Progenitor cell of endocrine pancreas (in vitro differentiated cells): ENCODE measurements around the gene DENND5B. TPM values are rescaled to one million over a fixed set of nuclear protein-coding genes. Genes with fewer than 3 reads are reported as not detected.
A peak's percentile ranks its signal among the peaks of the same experiment; 100 is the strongest.
"Not testable (repeated sequence)": the region's sequence is repeated elsewhere in the genome, so short reads cannot be mapped to it uniquely, and the experiment has no call there.

Source experiments
- DNase-seq: peaks from one replicate; pipeline ENCODE4 v3.0.0; 2021; ENCODE audit warnings: low spot score; ENCODE audit not compliant: unreplicated experiment
- H3K27ac Mint-ChIP-seq: 2 replicates; pipeline ENCODE4 v1.8.0; 2021; ENCODE audit warnings: mild to moderate bottlenecking, moderate library complexity, mixed read lengths
- H3K27me3 Mint-ChIP-seq: 2 replicates; pipeline ENCODE4 v1.8.0; 2021; ENCODE audit warnings: mixed read lengths
- H3K36me3 Mint-ChIP-seq: 2 replicates; pipeline ENCODE4 v1.8.0; 2022; ENCODE audit warnings: mixed read lengths; ENCODE audit not compliant: insufficient read depth
- H3K4me1 Mint-ChIP-seq: 2 replicates; pipeline ENCODE4 v1.8.0; 2021; ENCODE audit warnings: low read depth, mixed read lengths
- H3K4me3 Mint-ChIP-seq: 2 replicates; pipeline ENCODE4 v1.8.0; 2021; ENCODE audit warnings: low read depth, mild to moderate bottlenecking, moderate library complexity, mixed read lengths
- H3K9me3 Mint-ChIP-seq: 2 replicates; pipeline ENCODE4 v1.8.0; 2021; ENCODE audit warnings: low read depth, mixed read lengths
- total RNA-seq: library from RNA; stranded (reverse); gene quantifications from 2 replicates; pipeline ENCODE4 v1.2.1, GENCODE V29; 2021
- TF ChIP-seq, protein P1 (sequence below): fragments of 200-600 bp; sonication (generic); IDR thresholded peaks from one replicate; pipeline ENCODE4 v1.5.0; 2021; ENCODE audit warnings: antibody characterized with exemption, mild to moderate bottlenecking; ENCODE audit not compliant: unreplicated experiment

The DENND5B gene
- total RNA-seq, 1 donor from 2014 or later: 35.0 TPM

DNA sequence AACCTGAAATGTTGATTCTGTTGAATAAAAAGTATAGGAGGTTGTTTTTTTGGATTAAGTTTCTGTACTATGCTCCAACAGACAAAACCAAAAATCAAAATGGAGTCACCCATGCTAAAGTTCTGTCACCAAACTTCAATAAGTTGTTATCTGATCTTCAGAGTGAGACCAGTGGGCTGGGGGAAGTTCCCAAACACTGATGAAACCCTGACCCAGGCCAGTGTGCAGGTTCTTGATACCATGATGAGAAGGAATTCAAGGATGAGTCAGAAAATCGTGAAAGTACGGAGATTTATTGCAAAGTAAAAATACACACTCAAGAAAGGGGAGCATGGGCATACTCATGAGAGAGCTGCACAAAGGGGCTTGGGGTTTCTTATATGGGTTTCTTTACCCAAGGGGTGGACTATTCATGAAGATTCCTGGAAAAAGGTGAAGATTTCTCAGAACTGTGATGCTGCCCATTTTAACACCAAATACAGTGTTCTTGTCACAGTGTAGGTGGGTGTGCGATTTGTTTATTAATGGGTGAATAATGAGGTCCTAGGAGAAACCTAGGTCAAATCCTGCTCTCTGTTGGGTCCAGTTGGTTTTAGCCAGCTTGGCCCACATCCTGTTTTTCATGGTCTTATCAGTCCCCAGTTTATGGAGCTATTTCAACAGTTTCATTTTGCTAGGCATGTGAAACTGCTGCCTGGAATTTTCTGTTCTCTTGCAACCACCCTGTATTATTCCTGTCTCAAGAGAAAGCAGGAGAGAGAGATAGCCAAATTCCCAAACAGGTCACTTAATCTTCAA, 27.5 kb upstream of the DENND5B start:
- no peak for DNase-seq
- Mint-ChIP-seq H3K27me3 (no peaks in the 10 kb centered on the region), H3K4me3 (no peak overlapping the region), H3K4me1 (peaks cover 7% of the 10 kb centered on the region), H3K27ac (no peak overlapping the region), H3K9me3 (peaks cover 6% of the 10 kb centered on the region), H3K36me3 (no peaks in the 10 kb centered on the region)
- TF ChIP-seq, protein P1, sequence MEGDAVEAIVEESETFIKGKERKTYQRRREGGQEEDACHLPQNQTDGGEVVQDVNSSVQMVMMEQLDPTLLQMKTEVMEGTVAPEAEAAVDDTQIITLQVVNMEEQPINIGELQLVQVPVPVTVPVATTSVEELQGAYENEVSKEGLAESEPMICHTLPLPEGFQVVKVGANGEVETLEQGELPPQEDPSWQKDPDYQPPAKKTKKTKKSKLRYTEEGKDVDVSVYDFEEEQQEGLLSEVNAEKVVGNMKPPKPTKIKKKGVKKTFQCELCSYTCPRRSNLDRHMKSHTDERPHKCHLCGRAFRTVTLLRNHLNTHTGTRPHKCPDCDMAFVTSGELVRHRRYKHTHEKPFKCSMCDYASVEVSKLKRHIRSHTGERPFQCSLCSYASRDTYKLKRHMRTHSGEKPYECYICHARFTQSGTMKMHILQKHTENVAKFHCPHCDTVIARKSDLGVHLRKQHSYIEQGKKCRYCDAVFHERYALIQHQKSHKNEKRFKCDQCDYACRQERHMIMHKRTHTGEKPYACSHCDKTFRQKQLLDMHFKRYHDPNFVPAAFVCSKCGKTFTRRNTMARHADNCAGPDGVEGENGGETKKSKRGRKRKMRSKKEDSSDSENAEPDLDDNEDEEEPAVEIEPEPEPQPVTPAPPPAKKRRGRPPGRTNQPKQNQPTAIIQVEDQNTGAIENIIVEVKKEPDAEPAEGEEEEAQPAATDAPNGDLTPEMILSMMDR: no peak

DNA sequence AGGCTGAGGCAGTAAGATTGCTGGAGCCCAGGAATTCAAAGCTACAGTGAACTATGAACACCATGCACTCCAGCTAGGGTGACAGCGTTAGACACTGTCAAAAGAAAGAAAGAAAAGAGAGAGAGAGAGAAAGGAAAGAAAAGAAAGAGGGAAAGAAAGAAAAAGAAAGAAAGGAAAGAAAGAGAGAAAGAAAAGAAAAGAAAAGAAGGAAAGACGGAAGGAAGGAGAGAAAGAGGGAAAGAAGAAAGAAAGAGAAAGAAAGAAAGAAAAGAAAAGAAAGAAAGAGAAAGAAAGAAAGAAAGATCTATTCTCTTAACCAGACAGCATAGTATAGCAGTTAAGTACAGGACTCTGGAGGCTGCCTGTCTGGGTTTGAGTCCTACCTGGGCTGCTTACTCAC, 21.9 kb upstream of the DENND5B start:
- Mint-ChIP-seq H3K4me3 (no peak overlapping the region), H3K4me1 (no peaks in the 10 kb centered on the region), H3K27ac (no peak overlapping the region), H3K9me3 (peaks cover 15% of the 10 kb centered on the region), H3K36me3 (peaks cover 3% of the 10 kb centered on the region), H3K27me3 (no peaks in the 10 kb centered on the region)
- TF ChIP-seq, protein P1: no peak
- no peak for DNase-seq

DNA sequence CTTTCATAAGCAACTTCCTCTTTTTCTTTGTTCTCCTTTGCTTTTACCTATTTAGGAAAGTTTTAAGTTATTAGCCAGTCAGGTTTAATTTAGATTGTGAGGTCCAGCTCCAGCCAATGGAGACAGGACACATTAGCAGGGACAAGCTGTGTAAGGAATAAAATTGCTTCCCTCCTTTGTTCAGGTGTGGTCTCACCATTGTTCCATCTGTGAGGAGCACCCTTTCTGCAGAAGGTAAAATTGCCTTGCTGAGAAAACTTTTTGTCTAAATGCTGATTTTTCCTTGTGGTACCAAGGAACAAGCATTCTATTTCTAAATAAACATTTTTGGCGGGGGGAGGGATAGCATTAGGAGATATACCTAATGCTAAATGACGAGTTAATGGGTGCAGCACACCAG, 17.4 kb upstream of the DENND5B start:
- H3K27me3 Mint-ChIP-seq, H3K27ac Mint-ChIP-seq, DNase-seq: not testable (repeated sequence)

DNA sequence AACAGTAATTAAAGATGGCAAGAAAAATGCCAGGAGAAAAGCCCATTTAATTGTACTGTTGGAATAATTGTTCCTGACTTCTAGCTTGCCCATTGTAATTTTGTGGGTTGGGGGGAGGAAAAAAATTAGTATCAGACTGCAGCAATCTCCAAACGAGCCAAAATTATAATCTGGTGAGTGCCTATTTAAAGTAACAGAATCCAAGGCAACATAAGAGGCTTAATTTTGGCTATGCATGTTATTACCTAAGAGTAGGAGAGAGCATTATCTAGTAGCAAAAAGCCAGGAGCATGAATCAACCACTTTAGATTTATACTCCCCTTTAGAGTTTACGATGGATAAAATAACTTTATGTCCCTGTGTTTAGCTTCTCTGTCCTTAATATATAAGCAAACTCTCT, 14.6 kb upstream of the DENND5B start:
- TF ChIP-seq, protein P1: no peak
- no peak for DNase-seq
- no peaks in the 10 kb centered on the region for H3K4me1 Mint-ChIP-seq
- H3K36me3 Mint-ChIP-seq: peaks cover 6% of the 10 kb centered on the region
- no peaks in the 10 kb centered on the region for H3K27me3 Mint-ChIP-seq
- peaks cover 18% of the 10 kb centered on the region for H3K9me3 Mint-ChIP-seq
- H3K27ac Mint-ChIP-seq: no peak overlapping the region
- H3K4me3 Mint-ChIP-seq: no peak overlapping the region

More for the DNA sequence above, 17.4 kb upstream of the DENND5B start:
- not testable (repeated sequence) for H3K4me3 Mint-ChIP-seq, H3K4me1 Mint-ChIP-seq, H3K36me3 Mint-ChIP-seq
- peaks cover 18% of the 10 kb centered on the region for H3K9me3 Mint-ChIP-seq

DNA sequence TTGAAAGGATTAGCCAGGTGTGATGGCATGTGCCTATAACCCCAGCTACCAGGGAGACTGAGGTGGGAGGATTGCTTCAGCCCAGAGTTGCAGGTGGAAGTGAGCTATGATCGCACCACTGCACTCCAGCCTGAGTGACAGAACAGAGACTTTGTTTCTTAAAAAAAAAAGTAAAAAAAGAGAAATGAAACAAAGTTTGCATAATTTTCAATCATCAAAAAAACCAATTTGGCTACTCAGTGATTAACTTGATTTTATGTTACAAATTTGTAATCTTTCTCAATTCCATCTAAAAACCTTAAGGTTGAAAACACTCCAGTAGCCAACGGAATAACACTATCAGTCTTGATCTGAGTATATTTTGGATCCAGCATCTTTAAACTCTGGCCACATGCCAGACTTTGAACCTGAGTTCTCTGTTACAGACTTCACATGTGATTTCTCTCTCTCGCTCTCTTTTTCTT, 12.6 kb upstream of the DENND5B start:
- Mint-ChIP-seq H3K27ac (no peak overlapping the region), H3K4me1 (no peaks in the 10 kb centered on the region), H3K4me3 (no peak overlapping the region), H3K9me3 (peaks cover 11% of the 10 kb centered on the region), H3K36me3 (peaks cover 6% of the 10 kb centered on the region), H3K27me3 (no peaks in the 10 kb centered on the region)
- no peak for DNase-seq
- TF ChIP-seq, protein P1: no peak

DNA sequence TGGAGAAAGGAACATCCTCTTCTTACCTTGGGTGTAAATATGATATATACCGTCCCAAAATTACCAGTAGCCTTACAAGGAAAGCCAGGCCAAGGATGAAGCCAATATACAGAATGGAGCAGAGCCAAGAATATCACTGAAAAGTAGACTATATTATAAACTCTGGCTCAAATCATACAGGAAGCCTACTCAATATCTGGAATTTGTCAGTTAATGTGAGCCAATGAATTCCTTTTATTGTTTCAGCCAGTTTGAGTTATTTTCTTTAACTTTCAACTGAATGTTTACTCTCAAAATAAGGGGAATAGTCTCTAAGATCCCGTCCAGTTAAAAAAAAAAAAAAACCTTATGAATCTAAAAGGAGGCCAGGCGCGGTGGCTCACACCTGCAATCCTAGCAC, 9.8 kb upstream of the DENND5B start:
- Mint-ChIP-seq H3K9me3 (no peaks in the 10 kb centered on the region), H3K27ac (no peak overlapping the region), H3K4me3 (peak overlapping the region; percentile 51), H3K4me1 (no peaks in the 10 kb centered on the region), H3K36me3 (no peaks in the 10 kb centered on the region), H3K27me3 (no peaks in the 10 kb centered on the region)
- DNase-seq: no peak
- TF ChIP-seq, protein P1: no peak
